ENCODE measurements around the gene PIK3R3.

PIK3R3 gene

GRCh38 chr1:46030876-46031660 lies 101.4 kb downstream of the PIK3R3 start:
- no peaks in the 10 kb centered on the region for H3K36me3 ChIP-seq (ENCODE audit: control insufficient read depth, insufficient read depth, low read length)

GRCh38 chr1:46030074-46030870 lies 102.2 kb downstream of the PIK3R3 start:
- no peak for DNase-seq
- no peaks in the 10 kb centered on the region for H3K36me3 ChIP-seq (ENCODE audit: control insufficient read depth, insufficient read depth, low read length)
- H3K4me1 ChIP-seq (ENCODE audit: control insufficient read depth, insufficient read depth, low read length, poor library complexity, severe bottlenecking), result no peaks in the 10 kb centered on the region
- no peak overlapping the region for H3K4me3 ChIP-seq (ENCODE audit: insufficient read depth, low read depth, low read length, poor library complexity, severe bottlenecking)
- H3K9me3 ChIP-seq (ENCODE audit: control insufficient read depth, low read length), result no peaks in the 10 kb centered on the region
- no peaks in the 10 kb centered on the region for H3K27me3 ChIP-seq (replicated peaks; ENCODE audit: control insufficient read depth, insufficient read depth, low read length, poor library complexity, severe bottlenecking)
- no peak overlapping the region for H3K27ac ChIP-seq (ENCODE audit: insufficient read depth, low read length, poor library complexity, severe bottlenecking)

More at GRCh38 chr1:46030876-46031660, 101.4 kb downstream of the PIK3R3 start:
- H3K27me3 ChIP-seq (replicated peaks; ENCODE audit: control insufficient read depth, insufficient read depth, low read length, poor library complexity, severe bottlenecking), result no peaks in the 10 kb centered on the region
- H3K9me3 ChIP-seq (ENCODE audit: control insufficient read depth, low read length), result no peaks in the 10 kb centered on the region
- no peak overlapping the region for H3K4me3 ChIP-seq (ENCODE audit: insufficient read depth, low read depth, low read length, poor library complexity, severe bottlenecking)
- no peaks in the 10 kb centered on the region for H3K4me1 ChIP-seq (ENCODE audit: control insufficient read depth, insufficient read depth, low read length, poor library complexity, severe bottlenecking)
- no peak for DNase-seq
- H3K27ac ChIP-seq (ENCODE audit: insufficient read depth, low read length, poor library complexity, severe bottlenecking), result no peak overlapping the region

- Histone ChIP-seq H3K9me3 (ENCODE audit: control insufficient read depth, low read length) (no peaks in the 10 kb centered on the region), H3K27me3 (replicated peaks; ENCODE audit: control insufficient read depth, insufficient read depth, low read length, poor library complexity, severe bottlenecking) (no peaks in the 10 kb centered on the region), H3K4me1 (ENCODE audit: control insufficient read depth, insufficient read depth, low read length, poor library complexity, severe bottlenecking) (no peaks in the 10 kb centered on the region), H3K27ac (ENCODE audit: insufficient read depth, low read length, poor library complexity, severe bottlenecking) (no peak overlapping the region), H3K36me3 (ENCODE audit: control insufficient read depth, insufficient read depth, low read length) (no peaks in the 10 kb centered on the region), H3K4me3 (ENCODE audit: insufficient read depth, low read depth, low read length, poor library complexity, severe bottlenecking) (no peak overlapping the region)
- DNase-seq, result no peak
Observed at GRCh38 chr1:46027788-46028573, 104.4 kb downstream of the PIK3R3 start.

- no peaks in the 10 kb centered on the region for H3K36me3 ChIP-seq (ENCODE audit: control insufficient read depth, insufficient read depth, low read length)
- H3K4me1 ChIP-seq (ENCODE audit: control insufficient read depth, insufficient read depth, low read length, poor library complexity, severe bottlenecking), result no peaks in the 10 kb centered on the region
- no peak overlapping the region for H3K27ac ChIP-seq (ENCODE audit: insufficient read depth, low read length, poor library complexity, severe bottlenecking)
- H3K4me3 ChIP-seq (ENCODE audit: insufficient read depth, low read depth, low read length, poor library complexity, severe bottlenecking), result no peak overlapping the region
- no peak for DNase-seq
- no peaks in the 10 kb centered on the region for H3K27me3 ChIP-seq (replicated peaks; ENCODE audit: control insufficient read depth, insufficient read depth, low read length, poor library complexity, severe bottlenecking)
- no peaks in the 10 kb centered on the region for H3K9me3 ChIP-seq (ENCODE audit: control insufficient read depth, low read length)
Observed at GRCh38 chr1:46026531-46026930, 105.9 kb downstream of the PIK3R3 start.

- DNase-seq, result no peak
- Histone ChIP-seq H3K27me3 (replicated peaks; ENCODE audit: control insufficient read depth, insufficient read depth, low read length, poor library complexity, severe bottlenecking) (no peaks in the 10 kb centered on the region), H3K27ac (ENCODE audit: insufficient read depth, low read length, poor library complexity, severe bottlenecking) (no peak overlapping the region), H3K4me3 (ENCODE audit: insufficient read depth, low read depth, low read length, poor library complexity, severe bottlenecking) (no peak overlapping the region), H3K36me3 (ENCODE audit: control insufficient read depth, insufficient read depth, low read length) (no peaks in the 10 kb centered on the region), H3K4me1 (ENCODE audit: control insufficient read depth, insufficient read depth, low read length, poor library complexity, severe bottlenecking) (no peaks in the 10 kb centered on the region), H3K9me3 (ENCODE audit: control insufficient read depth, low read length) (no peaks in the 10 kb centered on the region)
Observed at GRCh38 chr1:46021046-46021996, 111.1 kb downstream of the PIK3R3 start.

- Histone ChIP-seq H3K4me1 (ENCODE audit: control insufficient read depth, insufficient read depth, low read length, poor library complexity, severe bottlenecking) (no peaks in the 10 kb centered on the region), H3K27me3 (replicated peaks; ENCODE audit: control insufficient read depth, insufficient read depth, low read length, poor library complexity, severe bottlenecking) (no peaks in the 10 kb centered on the region), H3K27ac (ENCODE audit: insufficient read depth, low read length, poor library complexity, severe bottlenecking) (no peak overlapping the region), H3K4me3 (ENCODE audit: insufficient read depth, low read depth, low read length, poor library complexity, severe bottlenecking) (no peak overlapping the region), H3K36me3 (ENCODE audit: control insufficient read depth, insufficient read depth, low read length) (no peaks in the 10 kb centered on the region), H3K9me3 (ENCODE audit: control insufficient read depth, low read length) (no peaks in the 10 kb centered on the region)
- no peak for DNase-seq
Observed at GRCh38 chr1:46020010-46020409, 112.4 kb downstream of the PIK3R3 start.

- Histone ChIP-seq H3K9me3 (ENCODE audit: control insufficient read depth, low read length) (no peaks in the 10 kb centered on the region), H3K27ac (ENCODE audit: insufficient read depth, low read length, poor library complexity, severe bottlenecking) (no peak overlapping the region), H3K27me3 (replicated peaks; ENCODE audit: control insufficient read depth, insufficient read depth, low read length, poor library complexity, severe bottlenecking) (no peaks in the 10 kb centered on the region), H3K36me3 (ENCODE audit: control insufficient read depth, insufficient read depth, low read length) (no peaks in the 10 kb centered on the region), H3K4me3 (ENCODE audit: insufficient read depth, low read depth, low read length, poor library complexity, severe bottlenecking) (no peak overlapping the region), H3K4me1 (ENCODE audit: control insufficient read depth, insufficient read depth, low read length, poor library complexity, severe bottlenecking) (no peaks in the 10 kb centered on the region)
- no peak for DNase-seq
Observed at GRCh38 chr1:46019348-46019747, 113.1 kb downstream of the PIK3R3 start.

- Histone ChIP-seq H3K27ac (ENCODE audit: insufficient read depth, low read length, poor library complexity, severe bottlenecking) (no peak overlapping the region), H3K36me3 (ENCODE audit: control insufficient read depth, insufficient read depth, low read length) (no peaks in the 10 kb centered on the region), H3K4me1 (ENCODE audit: control insufficient read depth, insufficient read depth, low read length, poor library complexity, severe bottlenecking) (no peaks in the 10 kb centered on the region), H3K27me3 (replicated peaks; ENCODE audit: control insufficient read depth, insufficient read depth, low read length, poor library complexity, severe bottlenecking) (no peaks in the 10 kb centered on the region), H3K4me3 (ENCODE audit: insufficient read depth, low read depth, low read length, poor library complexity, severe bottlenecking) (no peak overlapping the region), H3K9me3 (ENCODE audit: control insufficient read depth, low read length) (no peaks in the 10 kb centered on the region)
- no peak for DNase-seq
Observed at GRCh38 chr1:46017876-46018503, 114.4 kb downstream of the PIK3R3 start.

GRCh38 chr1:46013581-46013980 lies 118.8 kb downstream of the PIK3R3 start:
- Histone ChIP-seq H3K9me3 (ENCODE audit: control insufficient read depth, low read length) (no peaks in the 10 kb centered on the region), H3K27ac (ENCODE audit: insufficient read depth, low read length, poor library complexity, severe bottlenecking) (no peak overlapping the region), H3K4me3 (ENCODE audit: insufficient read depth, low read depth, low read length, poor library complexity, severe bottlenecking) (no peak overlapping the region), H3K4me1 (ENCODE audit: control insufficient read depth, insufficient read depth, low read length, poor library complexity, severe bottlenecking) (no peaks in the 10 kb centered on the region), H3K36me3 (ENCODE audit: control insufficient read depth, insufficient read depth, low read length) (peaks cover 3% of the 10 kb centered on the region), H3K27me3 (replicated peaks; ENCODE audit: control insufficient read depth, insufficient read depth, low read length, poor library complexity, severe bottlenecking) (no peaks in the 10 kb centered on the region)
- DNase-seq, result no peak

Data from effector memory CD4-positive, alpha-beta T cell (primary cell).